ENCODE data around the gene ITSN1. TPM values are rescaled to one million over a fixed set of nuclear protein-coding genes. Genes with fewer than 3 reads are reported as not detected.

The ITSN1 gene
- total RNA-seq, 1 experiment from 2014 or later, result 50.3 TPM

GRCh38 chr21:33864150-33864549 lies 221.8 kb downstream of the ITSN1 start:
- intact Hi-C loops (cut with micrococcal nuclease; ENCODE audit: unreplicated experiment) (no loop called here), in situ Hi-C loops (cut with HindIII; ENCODE audit: low pct_unique_long_range_greater_than_20kb, low sequenced_read_pairs) (no loop called here)
- POLR2A ChIA-PET, result no interaction called here
- BruUV-seq (replicated peaks), result no TSS peak
- Histone ChIP-seq H3K36me3 (ENCODE audit: control insufficient read depth, insufficient read depth, low read length) (no peaks in the 10 kb centered on the region), H3K27ac (ENCODE audit: low read length) (no peak overlapping the region), H3K27me3 (ENCODE audit: control insufficient read depth, insufficient read depth, low read length) (no peaks in the 10 kb centered on the region), H3K9me3 (ENCODE audit: control insufficient read depth, insufficient read depth, low read depth, low read length) (no peaks in the 10 kb centered on the region), H3K4me1 (ENCODE audit: control insufficient read depth, insufficient read depth, low read length) (no peaks in the 10 kb centered on the region), H3K4me3 (ENCODE audit: low read depth in 2 of 2, low read length in 2 of 2) (no peak overlapping the region)
- CTCF ChIA-PET, result no interaction called here
- ATAC-seq, result no peak
- DNase-seq (ENCODE audit: low read depth, low spot score), result no peak
- TF ChIP-seq TCF7L2 (IDR thresholded peaks at IDR 0.05; ENCODE audit: low read depth, low read length) (no peak), SIN3A (IDR thresholded peaks at IDR 0.05; ENCODE audit: borderline replicate concordance, insufficient read depth, low read depth, low read length) (no peak), POLR2AphosphoS5 (IDR thresholded peaks at IDR 0.05; ENCODE audit: low read depth, low read length) (no peak), REST (IDR thresholded peaks at IDR 0.05; ENCODE audit: insufficient read depth in 1 of 2, low read depth in 2 of 2, low read length in 1 of 2) (no peak)
- TF ChIP-seq, protein P1, sequence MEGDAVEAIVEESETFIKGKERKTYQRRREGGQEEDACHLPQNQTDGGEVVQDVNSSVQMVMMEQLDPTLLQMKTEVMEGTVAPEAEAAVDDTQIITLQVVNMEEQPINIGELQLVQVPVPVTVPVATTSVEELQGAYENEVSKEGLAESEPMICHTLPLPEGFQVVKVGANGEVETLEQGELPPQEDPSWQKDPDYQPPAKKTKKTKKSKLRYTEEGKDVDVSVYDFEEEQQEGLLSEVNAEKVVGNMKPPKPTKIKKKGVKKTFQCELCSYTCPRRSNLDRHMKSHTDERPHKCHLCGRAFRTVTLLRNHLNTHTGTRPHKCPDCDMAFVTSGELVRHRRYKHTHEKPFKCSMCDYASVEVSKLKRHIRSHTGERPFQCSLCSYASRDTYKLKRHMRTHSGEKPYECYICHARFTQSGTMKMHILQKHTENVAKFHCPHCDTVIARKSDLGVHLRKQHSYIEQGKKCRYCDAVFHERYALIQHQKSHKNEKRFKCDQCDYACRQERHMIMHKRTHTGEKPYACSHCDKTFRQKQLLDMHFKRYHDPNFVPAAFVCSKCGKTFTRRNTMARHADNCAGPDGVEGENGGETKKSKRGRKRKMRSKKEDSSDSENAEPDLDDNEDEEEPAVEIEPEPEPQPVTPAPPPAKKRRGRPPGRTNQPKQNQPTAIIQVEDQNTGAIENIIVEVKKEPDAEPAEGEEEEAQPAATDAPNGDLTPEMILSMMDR (IDR thresholded peaks at IDR 0.05), result no peak

DNA sequence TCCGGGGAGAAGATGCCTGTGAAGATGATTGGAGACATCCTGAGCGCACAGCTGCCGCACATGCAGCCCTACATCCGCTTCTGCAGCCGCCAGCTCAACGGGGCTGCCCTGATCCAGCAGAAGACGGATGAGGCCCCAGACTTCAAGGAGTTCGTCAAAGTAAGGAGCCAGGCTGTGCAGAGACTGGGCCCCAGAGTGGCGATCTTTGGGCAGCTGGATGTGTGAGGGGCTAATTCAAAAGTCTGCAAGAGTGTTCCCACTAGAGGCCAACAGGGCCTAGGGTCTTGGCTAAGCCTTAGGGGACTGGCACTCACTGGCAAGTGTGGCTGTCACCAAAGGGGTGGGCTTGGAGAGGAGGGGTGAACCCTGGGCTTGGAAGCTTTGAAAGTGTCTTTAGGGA lies 222.9 kb downstream of the ITSN1 start:
- intact Hi-C loops (cut with micrococcal nuclease; ENCODE audit: unreplicated experiment), result no loop called here
- POLR2A ChIA-PET, result no interaction called here
- BruUV-seq (replicated peaks), result no TSS peak
- TF ChIP-seq, protein P1 (IDR thresholded peaks at IDR 0.05), result no peak
- no peak for TF ChIP-seq TCF7L2 (IDR thresholded peaks at IDR 0.05; ENCODE audit: low read depth, low read length)
- TF ChIP-seq SIN3A (IDR thresholded peaks at IDR 0.05; ENCODE audit: borderline replicate concordance, insufficient read depth, low read depth, low read length), result no peak
- no peak for TF ChIP-seq POLR2AphosphoS5 (IDR thresholded peaks at IDR 0.05; ENCODE audit: low read depth, low read length)
- Histone ChIP-seq H3K9me3 (ENCODE audit: control insufficient read depth, insufficient read depth, low read depth, low read length) (no peaks in the 10 kb centered on the region), H3K36me3 (ENCODE audit: control insufficient read depth, insufficient read depth, low read length) (no peaks in the 10 kb centered on the region), H3K27me3 (ENCODE audit: control insufficient read depth, insufficient read depth, low read length) (no peaks in the 10 kb centered on the region), H3K27ac (ENCODE audit: low read length) (no peak overlapping the region), H3K4me1 (ENCODE audit: control insufficient read depth, insufficient read depth, low read length) (no peaks in the 10 kb centered on the region), H3K4me3 (ENCODE audit: low read depth in 2 of 2, low read length in 2 of 2) (no peak overlapping the region)
- in situ Hi-C loops (cut with HindIII; ENCODE audit: low pct_unique_long_range_greater_than_20kb, low sequenced_read_pairs), result no loop called here
- DNase-seq (ENCODE audit: low read depth, low spot score) (no peak), ATAC-seq (no peak)
- CTCF ChIA-PET, result interaction anchor here (0.6 kb wide), 1 partner anchor 98 kb away, joined by 4 read pairs; no protein-coding TSS in a partner anchor
